Prostate gland (tissue), 2 donors: ENCODE results near the gene CLIP3.

ENCODE experiments used
- CTCF ChIP-seq, 4 experiments: fragments of 200-600 bp in 2 of 4; fragments of 450-650 bp in 2 of 4; sonication (generic) in 2 of 4; IDR thresholded peaks; 1 replicate in 3 of 4; 2 replicates in 1 of 4; pipeline ENCODE4 v1.5.1; 2016 to 2019; ENCODE audit warnings: antibody characterized with exemption in 4 of 4, mild to moderate bottlenecking in 2 of 4, moderate library complexity in 2 of 4
- POLR2A ChIP-seq: fragments of 450-650 bp; IDR thresholded peaks from one replicate; pipeline ENCODE4 v1.6.1; 2016; ENCODE audit warnings: antibody characterized with exemption, mild to moderate bottlenecking

- TF ChIP-seq CTCF (IDR thresholded peaks at IDR 0.05) (peak in 2 of 4 experiments; percentile 5 to 19), POLR2A (no peak)
Measured at GRCh38 chr19:36051236-36051635, 18.6 kb upstream of the CLIP3 start.
